Endothelial cell of umbilical vein (primary cell): Measurements from ENCODE around the gene NTNG1. TPM values are rescaled to one million over a fixed set of nuclear protein-coding genes. Genes with fewer than 3 reads are reported as not detected.

Source experiments
- BruUV-seq: library from RNA; stranded (reverse); fragments of 400-500 nt; replicated peaks from 2 replicates; lab custom pipeline; 2021; lab: Mats Ljungman, UMichigan
- CTCF ChIA-PET: fragments of 300-600, 350-600 bp; sonication (Branson Sonifier 250); formaldehyde crosslinking; loops from one replicate; lab custom pipeline; 2021; ENCODE audit warnings: antibody characterized with exemption, inconsistent platforms; lab: Charles Lee
- POLR2A ChIA-PET: fragments of 300-600, 350-600 bp; sonication (Branson Sonifier 250); formaldehyde crosslinking; loops from one replicate; lab custom pipeline; 2021; ENCODE audit warnings: antibody characterized with exemption, inconsistent platforms; lab: Charles Lee
- DNase-seq: peaks from one replicate; pipeline ENCODE4 v3.0.0-alpha.2; 2011; ENCODE audit warnings: low read depth, low spot score
- FAIRE-seq: peaks from 2 replicates; lab custom pipeline; 2011; peaks lifted over from hg19 to GRCh38; lab: Jason Lieb, UNC
- H2AFZ ChIP-seq: 2 replicates; pipeline ENCODE4 v1.6.0; 2012; ENCODE audit warnings: low read depth, low read length, control low read depth, inconsistent platforms
- H3K27ac ChIP-seq: 2 replicates; pipeline ENCODE4 v1.5.1; 2011; ENCODE audit warnings: low read depth, mild to moderate bottlenecking, control low read depth, low read length, moderate library complexity; ENCODE audit not compliant: insufficient read depth
- H3K27me3 ChIP-seq, 2 experiments: 2 replicates each; pipeline versions ENCODE4 v1.6.0 to v1.6.1; 2011; ENCODE audit warnings: low read length in 2 of 2, mixed read lengths in 1 of 2; ENCODE audit not compliant: control insufficient read depth in 2 of 2, insufficient read depth in 2 of 2
- H3K36me3 ChIP-seq, 2 experiments: 2 replicates in 1 of 2; 3 replicates in 1 of 2; pipeline ENCODE4 v1.5.1; 2011; ENCODE audit warnings: low read length in 2 of 2, mild to moderate bottlenecking in 1 of 2, moderate library complexity in 1 of 2; ENCODE audit not compliant: control insufficient read depth in 2 of 2, insufficient read depth in 2 of 2; ENCODE audit errors: extremely low read depth in 1 of 2
- H3K4me1 ChIP-seq: 3 replicates; pipeline ENCODE4 v1.5.1; 2011; ENCODE audit warnings: mild to moderate bottlenecking, low read length; ENCODE audit not compliant: control insufficient read depth, insufficient read depth; ENCODE audit errors: extremely low read depth
- H3K4me2 ChIP-seq: 2 replicates; pipeline ENCODE4 v1.6.1; 2011; ENCODE audit warnings: low read length, control low read depth, mixed read lengths; ENCODE audit not compliant: insufficient read depth
- H3K4me3 ChIP-seq, 3 experiments: fragments of 200-600 bp in 1 of 3; sonication (generic), shearing (Covaris generic) in 1 of 3; replicated peaks in 1 of 3; 2 replicates each; pipeline ENCODE4 v1.5.1; 2011 to 2016; ENCODE audit warnings: control low read depth in 3 of 3, low read length in 3 of 3, mild to moderate bottlenecking in 2 of 3, inconsistent platforms in 1 of 3, low read depth in 1 of 3, moderate library complexity in 1 of 3; ENCODE audit not compliant: insufficient read depth in 1 of 3
- H3K79me2 ChIP-seq: 2 replicates; pipeline ENCODE4 v1.6.0; 2012; ENCODE audit warnings: low read length, inconsistent platforms; ENCODE audit not compliant: control insufficient read depth, insufficient read depth
- H3K9ac ChIP-seq: replicated peaks from 2 replicates; pipeline ENCODE3; 2011; ENCODE audit warnings: low read length, control low read depth; ENCODE audit not compliant: insufficient read depth; ENCODE audit errors: extremely low read depth
- H3K9me1 ChIP-seq: replicated peaks from 3 replicates; pipeline ENCODE4 v1.6.0; 2011; ENCODE audit warnings: mild to moderate bottlenecking, low read length; ENCODE audit not compliant: control insufficient read depth, insufficient read depth; ENCODE audit errors: extremely low read depth
- H3K9me3 ChIP-seq: replicated peaks from 2 replicates; pipeline ENCODE4 v1.5.1; 2012; ENCODE audit warnings: low read length, inconsistent platforms; ENCODE audit not compliant: control insufficient read depth, insufficient read depth
- H4K20me1 ChIP-seq: replicated peaks from 2 replicates; pipeline ENCODE3; 2011; ENCODE audit warnings: mild to moderate bottlenecking, low read length; ENCODE audit not compliant: control insufficient read depth, insufficient read depth; ENCODE audit errors: extremely low read depth
- CTCF ChIP-seq, 2 donors: IDR thresholded peaks; 1 replicate in 1 of 2; 2 replicates in 1 of 2; pipeline ENCODE4 v1.5.1; 2011; ENCODE audit warnings: low read length in 2 of 2, mild to moderate bottlenecking in 2 of 2, moderate library complexity in 2 of 2, control low read depth in 1 of 2, inconsistent platforms in 1 of 2, low read depth in 1 of 2; ENCODE audit not compliant: insufficient read depth in 1 of 2; ENCODE audit errors: extremely low read depth in 1 of 2
- EZH2 ChIP-seq: IDR thresholded peaks from 2 replicates; pipeline ENCODE4 v1.6.1; 2012; ENCODE audit warnings: borderline replicate concordance, low read depth, mild to moderate bottlenecking, moderate library complexity, low read length, inconsistent platforms; ENCODE audit not compliant: severe bottlenecking
- FOS ChIP-seq: IDR thresholded peaks from 2 replicates; pipeline ENCODE4 v1.6.1; 2011; ENCODE audit warnings: mild to moderate bottlenecking, low read length, moderate library complexity, borderline replicate concordance; ENCODE audit not compliant: insufficient read depth
- GATA2 ChIP-seq: IDR thresholded peaks from 2 replicates; pipeline ENCODE4 v1.7.0; 2011; ENCODE audit warnings: low read depth, mild to moderate bottlenecking, moderate library complexity, mixed read lengths, low read length; ENCODE audit not compliant: insufficient read length, insufficient read depth
- JUN ChIP-seq: IDR thresholded peaks from 2 replicates; pipeline ENCODE4 v1.6.1; 2011; ENCODE audit warnings: borderline replicate concordance, low read depth; ENCODE audit not compliant: insufficient read length, insufficient read depth
- MYC ChIP-seq: IDR thresholded peaks from one replicate; pipeline ENCODE4 v1.6.1; 2011; ENCODE audit warnings: mild to moderate bottlenecking, low read depth, low read length
- POLR2A ChIP-seq: IDR thresholded peaks from 2 replicates; pipeline ENCODE4 v1.6.1; 2012; ENCODE audit warnings: low read depth, mild to moderate bottlenecking, control low read depth, low read length
- POLR2AphosphoS5 ChIP-seq: IDR thresholded peaks from 2 replicates; pipeline ENCODE4 v1.6.1; 2012; ENCODE audit warnings: low read depth, mild to moderate bottlenecking, control low read depth, low read length, moderate library complexity; ENCODE audit not compliant: insufficient read depth
- dilution Hi-C: fragments of 300-500 bp; cut with MboI; formaldehyde crosslinking; loops from one replicate; pipeline ENCODE4 v1.15.0; 2019; ENCODE audit warnings: low sequenced_read_pairs; ENCODE audit not compliant: extremely low pct_ligation_motif_present
- intact Hi-C: fragments of 100-400 bp; cut with micrococcal nuclease; formaldehyde crosslinking; loops from one replicate; pipeline ENCODE4 v1.10.0; 2022
- polyA plus RNA-seq, 4 experiments: library from polyadenylated mRNA; depleted of rRNA in 3 of 4; stranded (reverse) in 3 of 4; unstranded in 1 of 4; fragments of >200 nt; gene quantifications; 2 replicates each; pipeline versions ENCODE4 v1.2.1 to v1.2.3, GENCODE V29; 2011 to 2012; ENCODE audit warnings: missing spikeins in 1 of 4
- total RNA-seq: library from RNA; stranded (reverse); gene quantifications from 2 replicates; pipeline ENCODE4 v1.2.3, GENCODE V29; 2021
- TF ChIP-seq, protein P1 (sequence below): IDR thresholded peaks from 2 replicates; pipeline ENCODE4 v1.6.1; 2011; ENCODE audit not compliant: insufficient read depth, insufficient read length

Gene NTNG1
- total and polyA plus RNA-seq, 2 donors (not counting 3 experiments of a cell fraction or from before 2014, with no cell fraction given), result not detected

DNA sequence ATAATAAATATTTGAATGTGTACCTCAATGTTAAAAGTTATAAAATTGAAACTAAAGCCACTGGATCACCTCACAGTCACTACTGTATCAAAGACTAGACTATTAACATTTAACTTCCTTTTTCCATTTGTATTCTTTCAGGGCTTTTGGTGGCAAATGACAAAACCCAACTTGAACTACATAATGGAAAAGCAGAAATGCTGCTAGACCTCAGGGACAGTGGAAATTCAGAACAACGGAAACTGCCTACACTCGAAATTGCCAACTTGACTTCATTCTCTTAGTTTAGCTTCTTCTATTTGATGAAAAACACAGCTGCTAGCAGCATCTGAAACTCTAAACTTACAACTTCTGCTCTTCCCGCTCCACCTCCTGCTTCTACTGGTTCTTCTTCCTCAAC is 34.9 kb upstream of the NTNG1 start:
- no peak overlapping the region for H3K4me2 ChIP-seq
- POLR2A ChIA-PET, result no interaction called here
- DNase-seq, result no peak
- dilution Hi-C loops (no loop called here), intact Hi-C loops (no loop called here)
- H3K9me3 ChIP-seq, result no peaks in the 10 kb centered on the region
- H3K4me3 ChIP-seq, result no peak overlapping the region
- CTCF ChIA-PET, result no interaction called here
- no TSS peak for BruUV-seq
- no peaks in the 10 kb centered on the region for H3K36me3 ChIP-seq
- H3K27me3 ChIP-seq, result no peaks in the 10 kb centered on the region
- no peaks in the 10 kb centered on the region for H4K20me1 ChIP-seq
- H3K9me1 ChIP-seq, result no peaks in the 10 kb centered on the region
- no peaks in the 10 kb centered on the region for H3K79me2 ChIP-seq
- no peaks in the 10 kb centered on the region for H3K4me1 ChIP-seq
- no peak for FAIRE-seq
- no peak for TF ChIP-seq FOS
- TF ChIP-seq MYC, result no peak
- no peak for TF ChIP-seq POLR2A
- no peak for TF ChIP-seq JUN
- no peak for TF ChIP-seq CTCF (IDR thresholded peaks at IDR 0.05; ENCODE audit: extremely low read depth in 1 of 2, insufficient read depth in 1 of 2, low read depth in 1 of 2, low read length in 2 of 2)
- TF ChIP-seq GATA2, result no peak
- TF ChIP-seq, protein P1, sequence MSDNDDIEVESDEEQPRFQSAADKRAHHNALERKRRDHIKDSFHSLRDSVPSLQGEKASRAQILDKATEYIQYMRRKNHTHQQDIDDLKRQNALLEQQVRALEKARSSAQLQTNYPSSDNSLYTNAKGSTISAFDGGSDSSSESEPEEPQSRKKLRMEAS, result no peak
- TF ChIP-seq POLR2AphosphoS5, result no peak
- no peak for TF ChIP-seq EZH2
- no peak overlapping the region for H2AFZ ChIP-seq
- no peak overlapping the region for H3K27ac ChIP-seq
- H3K9ac ChIP-seq, result no peak overlapping the region
